HCT116 (cell line): ENCODE results near the gene MPC1. TPM values are rescaled to one million over a fixed set of nuclear protein-coding genes. Genes with fewer than 3 reads are reported as not detected.

Experiments
- ATAC-seq: fragments of 200-7000 bp; cut with Tn5 transposase; 2 replicates; pipeline ENCODE4 v1.9.1; 2020; ENCODE audit warnings: mild to moderate bottlenecking, moderate library complexity
- BruUV-seq: library from RNA; stranded (reverse); fragments of 400-500 nt; replicated peaks from 2 replicates; lab custom pipeline; 2021; lab: Mats Ljungman, UMichigan
- CTCF ChIA-PET: fragments of 300-600 bp; sonication (Branson Sonifier 250); formaldehyde crosslinking; loops from one replicate; lab custom pipeline; 2021; ENCODE audit warnings: antibody characterized with exemption; lab: Charles Lee
- POLR2A ChIA-PET: fragments of 300-600, 350-600 bp; sonication (Branson Sonifier 250); formaldehyde crosslinking; loops from one replicate; lab custom pipeline; 2021; ENCODE audit warnings: antibody characterized with exemption; lab: Charles Lee
- RAD21 ChIA-PET, 2 experiments: fragments of 300-600 bp; sonication (Branson Sonifier 250); formaldehyde crosslinking; loops; one replicate each; lab custom pipeline; 2023; ENCODE audit warnings: low total read pairs in 2 of 2; ENCODE audit not compliant: uncharacterized antibody in 2 of 2, unreplicated experiment in 2 of 2, low non-redundant PET in 1 of 2; lab: Charles Lee
- DNase-seq: peaks from one replicate; pipeline ENCODE4 v3.0.0-alpha.2; 2010; ENCODE audit warnings: low read depth, low spot score
- H2AFZ ChIP-seq: fragments of 200-600 bp; shearing (Covaris generic), sonication (generic); 2 replicates; pipeline ENCODE4 v1.6.1; 2017; ENCODE audit warnings: low read depth, mixed run types, mixed read lengths, antibody characterized with exemption, low read length; ENCODE audit not compliant: poor library complexity, severe bottlenecking
- H3K27ac ChIP-seq: 2 replicates; pipeline ENCODE4 v1.5.1; 2012; ENCODE audit warnings: low read depth, low read length
- H3K27me3 ChIP-seq: fragments of 200-600 bp; sonication (generic); 2 replicates; pipeline ENCODE4 v1.6.1; 2016; ENCODE audit warnings: mixed run types, low read length, mixed read lengths; ENCODE audit not compliant: insufficient read depth
- H3K36me3 ChIP-seq, 2 experiments: fragments of 200-500 bp in 1 of 2; fragments of 200-600 bp in 1 of 2; sonication (Bioruptor generic) in 1 of 2; sonication (generic) in 1 of 2; 2 replicates each; pipeline versions ENCODE4 v1.5.1 to v1.6.1; 2014 to 2016; ENCODE audit warnings: low read length in 2 of 2, inconsistent platforms in 1 of 2, mixed read lengths in 1 of 2, mixed run types in 1 of 2; ENCODE audit not compliant: insufficient read depth in 2 of 2, control insufficient read depth in 1 of 2
- H3K4me1 ChIP-seq, 2 experiments: fragments of 200-600 bp in 1 of 2; sonication (generic) in 1 of 2; 2 replicates each; pipeline versions ENCODE4 v1.5.1 to v1.6.1; 2012 to 2017; ENCODE audit warnings: low read length in 2 of 2, inconsistent platforms in 1 of 2, mild to moderate bottlenecking in 1 of 2, mixed read lengths in 1 of 2, mixed run types in 1 of 2, moderate library complexity in 1 of 2; ENCODE audit not compliant: insufficient read depth in 2 of 2, control insufficient read depth in 1 of 2
- H3K4me2 ChIP-seq: fragments of 200-600 bp; sonication (generic); 2 replicates; pipeline ENCODE4 v1.6.1; 2017; ENCODE audit warnings: mixed run types, low read length, mixed read lengths
- H3K4me3 ChIP-seq, 2 experiments: fragments of 200-600 bp in 1 of 2; sonication (generic) in 1 of 2; replicated peaks in 1 of 2; 2 replicates each; pipeline ENCODE4 v1.5.1; 2011 to 2016; ENCODE audit warnings: low read length in 2 of 2, control low read depth in 1 of 2, low read depth in 1 of 2, mild to moderate bottlenecking in 1 of 2, mixed read lengths in 1 of 2, mixed run types in 1 of 2
- H3K79me2 ChIP-seq: fragments of 200-600 bp; sonication (generic); 2 replicates; pipeline ENCODE4 v1.6.1; 2017; ENCODE audit warnings: mild to moderate bottlenecking, mixed run types, low read length, moderate library complexity, mixed read lengths; ENCODE audit not compliant: insufficient read depth
- H3K9ac ChIP-seq: fragments of 200-600 bp; sonication (generic); 2 replicates; pipeline ENCODE4 v1.6.1; 2016; ENCODE audit warnings: low read length, mixed read lengths
- H3K9me2 ChIP-seq: fragments of 200-600 bp; sonication (generic), shearing (Covaris generic); 2 replicates; pipeline ENCODE4 v1.6.1; 2017; ENCODE audit warnings: mixed run types, mild to moderate bottlenecking, moderate library complexity; ENCODE audit not compliant: insufficient read depth
- H3K9me3 ChIP-seq, 2 experiments: fragments of 200-500 bp in 1 of 2; fragments of 200-600 bp in 1 of 2; sonication (Bioruptor generic) in 1 of 2; sonication (generic) in 1 of 2; 2 replicates each; pipeline ENCODE4 v1.6.1; 2014 to 2017; ENCODE audit warnings: low read length in 2 of 2, mixed read lengths in 2 of 2, inconsistent platforms in 1 of 2, low read depth in 1 of 2, mild to moderate bottlenecking in 1 of 2, mixed run types in 1 of 2, moderate library complexity in 1 of 2; ENCODE audit not compliant: control insufficient read depth in 1 of 2, insufficient read depth in 1 of 2
- H4K20me1 ChIP-seq: fragments of 200-600 bp; sonication (generic), shearing (Covaris generic); 2 replicates; pipeline ENCODE4 v1.6.1; 2017; ENCODE audit warnings: mixed run types, mild to moderate bottlenecking, moderate library complexity; ENCODE audit not compliant: insufficient read depth
- ATF3 ChIP-seq: IDR thresholded peaks from 2 replicates; pipeline ENCODE4 v1.6.1; 2012
- CEBPB ChIP-seq: IDR thresholded peaks from 2 replicates; pipeline ENCODE4 v1.6.1; 2012; ENCODE audit warnings: low read depth
- CTCF ChIP-seq, 3 experiments: fragments of 200-600 bp in 1 of 3; sonication (generic) in 1 of 3; IDR thresholded peaks in 2 of 3; conservative IDR thresholded peaks in 1 of 3; 2 replicates each; pipeline ENCODE4 v1.5.1; 2012 to 2017; ENCODE audit warnings: low read depth in 2 of 3, low read length in 2 of 3, antibody characterized with exemption in 1 of 3, borderline replicate concordance in 1 of 3, control low read depth in 1 of 3, mild to moderate bottlenecking in 1 of 3, mixed read lengths in 1 of 3, mixed run types in 1 of 3, moderate library complexity in 1 of 3; ENCODE audit not compliant: insufficient read depth in 1 of 3
- EGR1 ChIP-seq: IDR thresholded peaks from 2 replicates; pipeline ENCODE4 v1.6.1; 2012; ENCODE audit warnings: low read depth
- ELF1 ChIP-seq: IDR thresholded peaks from 2 replicates; pipeline ENCODE4 v1.6.1; 2012; ENCODE audit warnings: low read depth, borderline replicate concordance
- EZH2 ChIP-seq: fragments of 200-600 bp; sonication (generic); IDR thresholded peaks from 2 replicates; pipeline ENCODE4 v1.6.1; 2017; ENCODE audit warnings: antibody characterized with exemption, mixed run types
- EZH2phosphoT487 ChIP-seq: fragments of 200-600 bp; IDR thresholded peaks from 2 replicates; pipeline ENCODE4 v1.6.1; 2018; ENCODE audit warnings: antibody characterized with exemption, borderline replicate concordance
- FOSL1 ChIP-seq: IDR thresholded peaks from 2 replicates; pipeline ENCODE4 v1.6.1; 2012; ENCODE audit warnings: low read depth
- JUND ChIP-seq: IDR thresholded peaks from 2 replicates; pipeline ENCODE4 v1.6.1; 2012
- MAX ChIP-seq: IDR thresholded peaks from 2 replicates; pipeline ENCODE4 v1.6.1; 2012
- POLR2AphosphoS5 ChIP-seq: IDR thresholded peaks from 2 replicates; pipeline ENCODE4 v1.6.1; 2011; ENCODE audit warnings: mild to moderate bottlenecking, low read depth, low read length, moderate library complexity
- REST ChIP-seq: IDR thresholded peaks from 2 replicates; pipeline ENCODE4 v1.6.1; 2012; ENCODE audit warnings: low read depth
- SIN3A ChIP-seq: IDR thresholded peaks from 2 replicates; pipeline ENCODE4 v1.6.1; 2012; ENCODE audit warnings: low read depth
- SP1 ChIP-seq: IDR thresholded peaks from 2 replicates; pipeline ENCODE4 v1.6.1; 2012; ENCODE audit warnings: low read depth
- SRF ChIP-seq: IDR thresholded peaks from 2 replicates; pipeline ENCODE4 v1.6.1; 2012; ENCODE audit warnings: low read depth
- TCF7L2 ChIP-seq: IDR thresholded peaks from 2 replicates; pipeline ENCODE4 v1.7.0; 2011; ENCODE audit warnings: borderline replicate concordance, inconsistent platforms; ENCODE audit not compliant: insufficient read depth, insufficient read length; ENCODE audit errors: extremely low read depth
- YY1 ChIP-seq: IDR thresholded peaks from 2 replicates; pipeline ENCODE4 v1.6.1; 2011; ENCODE audit warnings: low read length, low read depth, moderate library complexity, mild to moderate bottlenecking; ENCODE audit not compliant: insufficient replicate concordance; ENCODE audit errors: extremely low read depth
- ZBTB33 ChIP-seq: IDR thresholded peaks from 2 replicates; pipeline ENCODE4 v1.6.1; 2011; ENCODE audit warnings: mild to moderate bottlenecking, low read length, moderate library complexity; ENCODE audit not compliant: insufficient replicate concordance; ENCODE audit errors: extremely low read depth
- ZFX ChIP-seq: fragments of 450-650 bp; IDR thresholded peaks from 2 replicates; pipeline ENCODE4 v1.6.1; 2017
- ZNF274 ChIP-seq: fragments of 200-500 bp; sonication (Bioruptor generic); IDR thresholded peaks from 2 replicates; pipeline ENCODE4 v1.6.1; 2014; ENCODE audit warnings: mild to moderate bottlenecking, low read depth, low read length, inconsistent platforms
- intact Hi-C: fragments of 100-400 bp; cut with micrococcal nuclease; formaldehyde crosslinking; loops from 2 replicates; pipeline ENCODE4 v1.10.0; 2022
- total RNA-seq: library from RNA; stranded (reverse); gene quantifications from one replicate; pipeline ENCODE4 v1.2.1, GENCODE V29; 2021; ENCODE audit not compliant: unreplicated experiment

Gene MPC1
- total RNA-seq, 1 experiment from 2014 or later = 15.9 TPM

GRCh38 chr6:166387642-166388289 is 5.0 kb upstream of the MPC1 start:
- Histone ChIP-seq H3K9me2 (no peaks in the 10 kb centered on the region), H3K4me2 (no peak overlapping the region), H3K79me2 (no peaks in the 10 kb centered on the region), H3K27me3 (no peaks in the 10 kb centered on the region), H3K9ac (no peak overlapping the region), H3K4me3 (no peak overlapping the region), H3K9me3 (no peaks in the 10 kb centered on the region), H3K4me1 (peaks cover 4 to 8% of the 10 kb centered on the region in 2 experiments; a peak in 3 of 4 replicates), H3K36me3 (no peaks in the 10 kb centered on the region), H3K27ac (no peak overlapping the region), H2AFZ (no peak overlapping the region), H4K20me1 (no peaks in the 10 kb centered on the region)
- ChIA-PET POLR2A (no interaction called here), CTCF (no interaction called here), RAD21 (no interaction called here)
- no TSS peak for BruUV-seq
- ATAC-seq (no peak), DNase-seq (no peak)
- TF ChIP-seq SP1 (no peak), ZNF274 (no peak), TCF7L2 (no peak), JUND (no peak), ZBTB33 (no peak), CTCF (IDR thresholded peaks at IDR 0.05 in 2 of 3, conservative IDR thresholded peaks at IDR 0.05 in 1 of 3; ENCODE audit: borderline replicate concordance in 1 of 3, insufficient read depth in 1 of 3, low read depth in 2 of 3, low read length in 2 of 3) (no peak), SRF (no peak), EGR1 (no peak), EZH2phosphoT487 (no peak), ATF3 (no peak), YY1 (no peak), EZH2 (no peak), ELF1 (no peak), CEBPB (no peak), ZFX (no peak), REST (no peak), SIN3A (no peak), MAX (no peak), POLR2AphosphoS5 (no peak), FOSL1 (no peak)
- intact Hi-C loops = no loop called here
